Right kidney (tissue), 1 donor: ENCODE measurements around the gene EMILIN2.

Experiments used
- DNase-seq: peaks from one replicate; pipeline ENCODE4 v3.0.0-alpha.2; 2016

Gene EMILIN2

GRCh38 chr18:2954869-2955645 is 108.3 kb downstream of the EMILIN2 start:
- DNase-seq: no peak

- no peak for DNase-seq
Observed at GRCh38 chr18:2956056-2956455, 109.2 kb downstream of the EMILIN2 start.

GRCh38 chr18:2958819-2959298 is 112.1 kb downstream of the EMILIN2 start:
- no peak for DNase-seq

- DNase-seq: no peak
Observed at GRCh38 chr18:2959341-2959740, 112.5 kb downstream of the EMILIN2 start.

- no peak for DNase-seq
Observed at GRCh38 chr18:2960983-2961696, 114.3 kb downstream of the EMILIN2 start.

- peak; percentile 33 for DNase-seq
Observed at GRCh38 chr18:2961821-2962220, 115.0 kb downstream of the EMILIN2 start.

- DNase-seq: no peak
Observed at GRCh38 chr18:2963048-2963447, 116.2 kb downstream of the EMILIN2 start.

- no peak for DNase-seq
Observed at GRCh38 chr18:2964361-2965010, 117.7 kb downstream of the EMILIN2 start.
